ENCODE results near the gene PLA2G4B. TPM values are rescaled to one million over a fixed set of nuclear protein-coding genes. Genes with fewer than 3 reads are reported as not detected.

PLA2G4B gene
- total and polyA plus RNA-seq, 9 of the 15 experiments (the other 6 are each of a cell fraction or from before 2014, with no cell fraction given) = 0.07 to 6.1 (median 2.8) TPM

DNA sequence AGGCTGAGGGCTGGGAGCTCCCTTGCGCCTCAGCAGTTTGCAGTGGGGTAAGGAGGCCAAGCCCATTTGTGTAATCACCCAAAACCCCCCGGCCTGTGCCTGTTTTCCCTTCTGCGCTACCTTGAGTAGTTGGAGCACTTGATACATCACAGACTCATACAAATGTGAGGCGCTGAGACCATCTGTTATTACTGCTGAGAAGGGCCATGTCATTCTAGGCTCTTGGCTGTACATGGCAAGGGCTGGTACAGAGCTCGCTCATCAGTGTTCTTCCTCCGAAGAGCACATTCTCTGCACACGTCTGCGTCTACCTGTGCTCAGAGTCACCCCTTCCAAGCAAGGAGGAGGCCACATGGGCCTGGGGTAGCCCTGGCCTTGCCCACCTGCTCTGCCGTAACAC, 9.3 kb downstream of the PLA2G4B start:
- Histone ChIP-seq H3K36me3 (ENCODE audit: control insufficient read depth, insufficient read depth, low read length) (peaks cover 5% of the 10 kb centered on the region; the same call in 1 of the 3 replicates), H3K79me2 (ENCODE audit: control insufficient read depth, insufficient read depth, low read length) (no peaks in the 10 kb centered on the region), H3K9me1 (ENCODE audit: control insufficient read depth, insufficient read depth, low read length) (no peaks in the 10 kb centered on the region), H2AFZ (ENCODE audit: low read depth, low read length) (no peak overlapping the region), H3K4me3 (no peak overlapping the region), H3K27ac (ENCODE audit: extremely low read depth, low read depth, low read length) (no peak overlapping the region), H3K27me3 (ENCODE audit: control insufficient read depth in 2 of 2, insufficient read depth in 2 of 2, low read length in 2 of 2) (peaks cover 13 to 28% of the 10 kb centered on the region in 2 experiments; a peak in 4 of 5 replicates), H3K4me1 (replicated peaks in 1 of 2; ENCODE audit: control insufficient read depth in 2 of 2, insufficient read depth in 2 of 2, low read length in 2 of 2) (peaks cover 0 to 12% of the 10 kb centered on the region in 2 experiments; a peak in 1 of 5 replicates), H3K9me3 (replicated peaks; ENCODE audit: control insufficient read depth, insufficient read depth, low read depth, low read length) (no peaks in the 10 kb centered on the region), H4K20me1 (replicated peaks; ENCODE audit: control insufficient read depth, insufficient read depth, low read length) (peaks cover 9% of the 10 kb centered on the region), H3K9ac (ENCODE audit: insufficient read depth in 1 of 2, low read depth in 2 of 2, low read length in 2 of 2) (no peak overlapping the region), H3K4me2 (ENCODE audit: insufficient read depth, low read length) (no peak overlapping the region)
- no peak for ATAC-seq
- CTCF ChIA-PET (ENCODE audit: low intra/inter-chr PET ratio) = no interaction called here
- no peak for DNase-seq (ENCODE audit: extremely low read depth in 1 of 4, low spot score in 3 of 4)
- in situ Hi-C loops (cut with MboI) = no loop called here
- WGBS (ENCODE audit: insufficient coverage, low coverage, missing lambda C conversion rate) = 79% methylated on average over 9 of the region's 9 CpGs
- POLR2A ChIA-PET = interaction anchor here (0.5 to 0.9 kb wide), 3 partner anchors 12 to 80 kb away, joined by 3 to 4 read pairs (median 3); no protein-coding TSS in a partner anchor
- no peak for FAIRE-seq
- BruUV-seq (replicated peaks) = no TSS peak
- intact Hi-C loops (cut with micrococcal nuclease) = no loop called here
- TF ChIP-seq, protein P1, sequence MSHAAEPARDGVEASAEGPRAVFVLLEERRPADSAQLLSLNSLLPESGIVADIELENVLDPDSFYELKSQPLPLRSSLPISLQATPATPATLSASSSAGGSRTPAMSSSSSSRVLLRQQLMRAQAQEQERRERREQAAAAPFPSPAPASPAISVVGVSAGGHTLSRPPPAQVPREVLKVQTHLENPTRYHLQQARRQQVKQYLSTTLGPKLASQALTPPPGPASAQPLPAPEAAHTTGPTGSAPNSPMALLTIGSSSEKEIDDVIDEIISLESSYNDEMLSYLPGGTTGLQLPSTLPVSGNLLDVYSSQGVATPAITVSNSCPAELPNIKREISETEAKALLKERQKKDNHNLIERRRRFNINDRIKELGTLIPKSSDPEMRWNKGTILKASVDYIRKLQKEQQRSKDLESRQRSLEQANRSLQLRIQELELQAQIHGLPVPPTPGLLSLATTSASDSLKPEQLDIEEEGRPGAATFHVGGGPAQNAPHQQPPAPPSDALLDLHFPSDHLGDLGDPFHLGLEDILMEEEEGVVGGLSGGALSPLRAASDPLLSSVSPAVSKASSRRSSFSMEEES (CRISPR knock-in tag; IDR thresholded peaks at IDR 0.05) = no peak
- TF ChIP-seq, protein P2, sequence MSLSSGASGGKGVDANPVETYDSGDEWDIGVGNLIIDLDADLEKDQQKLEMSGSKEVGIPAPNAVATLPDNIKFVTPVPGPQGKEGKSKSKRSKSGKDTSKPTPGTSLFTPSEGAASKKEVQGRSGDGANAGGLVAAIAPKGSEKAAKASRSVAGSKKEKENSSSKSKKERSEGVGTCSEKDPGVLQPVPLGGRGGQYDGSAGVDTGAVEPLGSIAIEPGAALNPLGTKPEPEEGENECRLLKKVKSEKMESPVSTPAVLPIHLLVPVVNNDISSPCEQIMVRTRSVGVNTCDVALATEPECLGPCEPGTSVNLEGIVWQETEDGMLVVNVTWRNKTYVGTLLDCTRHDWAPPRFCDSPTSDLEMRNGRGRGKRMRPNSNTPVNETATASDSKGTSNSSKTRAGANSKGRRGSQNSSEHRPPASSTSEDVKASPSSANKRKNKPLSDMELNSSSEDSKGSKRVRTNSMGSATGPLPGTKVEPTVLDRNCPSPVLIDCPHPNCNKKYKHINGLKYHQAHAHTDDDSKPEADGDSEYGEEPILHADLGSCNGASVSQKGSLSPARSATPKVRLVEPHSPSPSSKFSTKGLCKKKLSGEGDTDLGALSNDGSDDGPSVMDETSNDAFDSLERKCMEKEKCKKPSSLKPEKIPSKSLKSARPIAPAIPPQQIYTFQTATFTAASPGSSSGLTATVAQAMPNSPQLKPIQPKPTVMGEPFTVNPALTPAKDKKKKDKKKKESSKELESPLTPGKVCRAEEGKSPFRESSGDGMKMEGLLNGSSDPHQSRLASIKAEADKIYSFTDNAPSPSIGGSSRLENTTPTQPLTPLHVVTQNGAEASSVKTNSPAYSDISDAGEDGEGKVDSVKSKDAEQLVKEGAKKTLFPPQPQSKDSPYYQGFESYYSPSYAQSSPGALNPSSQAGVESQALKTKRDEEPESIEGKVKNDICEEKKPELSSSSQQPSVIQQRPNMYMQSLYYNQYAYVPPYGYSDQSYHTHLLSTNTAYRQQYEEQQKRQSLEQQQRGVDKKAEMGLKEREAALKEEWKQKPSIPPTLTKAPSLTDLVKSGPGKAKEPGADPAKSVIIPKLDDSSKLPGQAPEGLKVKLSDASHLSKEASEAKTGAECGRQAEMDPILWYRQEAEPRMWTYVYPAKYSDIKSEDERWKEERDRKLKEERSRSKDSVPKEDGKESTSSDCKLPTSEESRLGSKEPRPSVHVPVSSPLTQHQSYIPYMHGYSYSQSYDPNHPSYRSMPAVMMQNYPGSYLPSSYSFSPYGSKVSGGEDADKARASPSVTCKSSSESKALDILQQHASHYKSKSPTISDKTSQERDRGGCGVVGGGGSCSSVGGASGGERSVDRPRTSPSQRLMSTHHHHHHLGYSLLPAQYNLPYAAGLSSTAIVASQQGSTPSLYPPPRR (CRISPR knock-in tag; IDR thresholded peaks at IDR 0.05; ENCODE audit: borderline replicate concordance) = no peak
- TF ChIP-seq, protein P3, sequence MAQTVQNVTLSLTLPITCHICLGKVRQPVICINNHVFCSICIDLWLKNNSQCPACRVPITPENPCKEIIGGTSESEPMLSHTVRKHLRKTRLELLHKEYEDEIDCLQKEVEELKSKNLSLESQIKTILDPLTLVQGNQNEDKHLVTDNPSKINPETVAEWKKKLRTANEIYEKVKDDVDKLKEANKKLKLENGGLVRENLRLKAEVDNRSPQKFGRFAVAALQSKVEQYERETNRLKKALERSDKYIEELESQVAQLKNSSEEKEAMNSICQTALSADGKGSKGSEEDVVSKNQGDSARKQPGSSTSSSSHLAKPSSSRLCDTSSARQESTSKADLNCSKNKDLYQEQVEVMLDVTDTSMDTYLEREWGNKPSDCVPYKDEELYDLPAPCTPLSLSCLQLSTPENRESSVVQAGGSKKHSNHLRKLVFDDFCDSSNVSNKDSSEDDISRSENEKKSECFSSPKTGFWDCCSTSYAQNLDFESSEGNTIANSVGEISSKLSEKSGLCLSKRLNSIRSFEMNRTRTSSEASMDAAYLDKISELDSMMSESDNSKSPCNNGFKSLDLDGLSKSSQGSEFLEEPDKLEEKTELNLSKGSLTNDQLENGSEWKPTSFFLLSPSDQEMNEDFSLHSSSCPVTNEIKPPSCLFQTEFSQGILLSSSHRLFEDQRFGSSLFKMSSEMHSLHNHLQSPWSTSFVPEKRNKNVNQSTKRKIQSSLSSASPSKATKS (CRISPR knock-in tag; IDR thresholded peaks at IDR 0.05) = no peak
- TF ChIP-seq BDP1 (IDR thresholded peaks at IDR 0.05; ENCODE audit: insufficient read depth, insufficient read length) (no peak), CHCHD3 (CRISPR knock-in tag; IDR thresholded peaks at IDR 0.05) (no peak), ZFP30 (CRISPR knock-in tag; IDR thresholded peaks at IDR 0.05; ENCODE audit: borderline replicate concordance) (no peak)

Measured in K562 (cell line).